GM21529 (cell line): ENCODE results near the gene BCR.
"Not testable (repeated sequence)": the region's sequence is repeated elsewhere in the genome, so short reads cannot be mapped to it uniquely, and the experiment has no call there.

Source experiments
- ATAC-seq: cut with Tn5 transposase; IDR thresholded peaks from one replicate; pipeline ENCODE4 v1.9.1; 2021; ENCODE audit not compliant: unreplicated experiment

BCR gene

DNA sequence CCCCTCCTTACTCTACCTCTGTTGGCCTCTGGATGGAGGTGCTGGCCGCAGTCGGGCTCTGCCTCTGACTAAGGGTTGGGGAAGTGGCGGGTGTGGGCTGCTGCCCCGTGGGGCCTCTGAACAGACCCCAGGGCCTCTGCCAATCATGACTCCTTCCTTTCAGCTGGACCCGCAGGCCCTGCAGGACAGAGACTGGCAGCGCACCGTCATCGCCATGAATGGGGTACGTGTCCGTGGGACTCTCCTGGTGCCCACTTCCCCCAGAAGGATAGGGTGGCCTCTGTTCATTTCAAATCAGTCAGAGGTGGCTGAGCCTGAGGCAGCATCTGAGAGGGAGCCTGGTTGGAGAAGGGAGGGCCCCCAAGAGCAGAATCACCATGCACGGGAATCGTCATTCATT is 129.0 kb downstream of the BCR start:
- not testable (repeated sequence) for ATAC-seq

DNA sequence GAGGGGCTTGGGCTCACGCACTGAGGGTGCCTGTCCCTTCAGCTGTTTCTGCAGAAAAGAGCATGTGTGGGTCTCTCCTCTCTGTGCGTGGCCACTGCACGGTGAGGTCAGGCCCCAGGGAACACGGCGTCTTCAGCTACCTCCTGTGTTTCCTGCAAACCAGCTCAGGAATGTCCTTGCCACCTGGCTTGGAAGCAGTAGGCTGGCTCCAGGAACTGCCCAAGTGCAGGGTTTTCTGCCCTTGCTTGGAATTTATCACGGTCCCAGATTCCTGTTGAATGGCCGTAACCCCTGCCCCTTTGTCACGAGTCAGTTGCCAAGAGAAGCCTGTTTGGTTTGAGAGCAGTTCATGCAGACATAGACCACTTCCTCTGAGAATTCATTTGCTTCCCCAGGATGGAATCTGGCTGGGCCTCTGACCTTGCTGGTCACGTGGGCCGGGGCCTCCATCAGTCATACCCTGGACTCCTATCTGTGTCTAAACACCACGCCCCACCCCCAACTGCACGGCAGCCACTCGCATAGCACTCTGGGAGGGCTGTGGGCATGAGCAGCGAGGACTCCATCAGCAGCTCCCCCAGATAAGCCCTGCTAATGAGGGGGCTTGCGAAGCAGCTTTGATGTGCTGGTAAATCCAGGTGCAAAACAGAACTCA is 130.3 kb downstream of the BCR start:
- not testable (repeated sequence) for ATAC-seq

GRCh38 chr22:23311635-23312420 is 131.5 kb downstream of the BCR start:
- not testable (repeated sequence) for ATAC-seq

GRCh38 chr22:23313791-23314567 is 133.7 kb downstream of the BCR start:
- no peak for ATAC-seq

DNA sequence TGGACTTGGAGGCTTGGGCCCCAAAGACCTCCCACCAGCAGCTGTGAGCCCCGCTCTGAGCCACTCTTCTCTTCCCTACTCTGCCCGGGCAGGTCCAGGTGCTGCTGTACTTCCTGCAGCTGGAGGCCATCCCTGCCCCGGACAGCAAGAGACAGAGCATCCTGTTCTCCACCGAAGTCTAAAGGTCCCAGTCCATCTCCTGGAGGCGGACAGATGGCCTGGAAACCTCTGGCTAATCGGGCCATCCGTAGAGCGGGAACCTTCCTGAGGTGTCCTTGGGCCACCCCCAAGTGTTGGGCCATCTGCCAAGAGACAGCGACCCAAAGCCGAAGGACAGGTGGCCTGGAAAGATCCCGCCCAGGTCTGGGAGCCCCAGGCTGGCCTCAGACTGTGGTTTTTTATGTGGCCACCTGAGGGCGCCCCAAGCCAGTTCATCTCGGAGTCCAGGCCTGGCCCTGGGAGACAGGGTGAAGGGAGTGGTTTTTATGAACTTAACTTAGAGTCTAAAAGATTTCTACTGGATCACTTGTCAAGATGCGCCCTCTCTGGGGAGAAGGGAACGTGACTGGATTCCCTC is 135.1 kb downstream of the BCR start:
- no peak for ATAC-seq

GRCh38 chr22:23316596-23316995 is 136.3 kb downstream of the BCR start:
- not testable (repeated sequence) for ATAC-seq

- ATAC-seq = not testable (repeated sequence)
Measured at GRCh38 chr22:23318316-23318715, 138.0 kb downstream of the BCR start.

DNA sequence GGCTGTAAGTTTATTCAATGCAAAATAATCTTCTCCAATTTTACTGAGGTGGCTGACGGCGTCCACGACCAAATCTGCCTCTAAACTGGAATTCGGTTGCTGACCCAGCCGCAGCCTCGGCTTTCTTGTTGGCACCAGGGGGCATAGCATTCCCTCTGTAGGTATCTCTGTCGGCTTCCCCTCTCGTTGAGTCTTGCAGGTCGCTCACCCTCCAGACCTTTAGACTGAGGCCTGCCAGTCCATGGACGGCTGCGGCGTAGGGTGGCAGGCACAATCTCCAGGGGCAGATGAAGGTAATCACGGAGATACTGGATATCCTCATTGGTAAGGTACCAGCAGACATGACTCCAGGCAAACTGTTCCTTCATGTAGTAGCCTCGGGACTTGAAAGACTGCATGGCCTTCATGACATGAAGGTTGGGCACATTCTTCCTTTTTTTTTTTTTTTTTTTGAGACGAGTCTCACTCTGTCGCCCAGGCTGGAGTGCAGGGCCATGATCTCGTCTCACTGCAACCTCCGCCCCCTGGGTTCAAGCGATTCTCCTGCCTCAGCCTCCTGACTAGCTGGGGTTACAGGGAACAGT is 142.3 kb downstream of the BCR start:
- not testable (repeated sequence) for ATAC-seq

- not testable (repeated sequence) for ATAC-seq
Measured at GRCh38 chr22:23323960-23324688, 143.8 kb downstream of the BCR start.

DNA sequence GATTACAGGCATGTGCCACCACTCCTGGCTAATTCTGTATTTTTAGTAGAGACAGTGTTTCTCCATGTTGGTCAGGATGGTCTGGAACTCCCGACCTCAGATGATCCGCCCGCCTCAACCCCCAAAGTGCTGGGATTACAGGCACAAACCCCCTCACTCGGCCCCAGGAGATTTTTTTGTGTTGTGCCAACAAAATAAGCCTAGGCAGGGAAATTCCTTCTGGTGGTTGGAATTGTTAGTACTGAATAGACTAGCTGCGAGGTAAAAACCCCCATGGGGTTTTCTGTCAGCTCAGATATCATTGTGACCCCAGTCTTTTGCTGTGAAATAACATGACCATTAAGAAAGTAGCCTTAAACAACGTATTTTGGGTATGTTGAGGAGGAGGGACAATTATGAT is 144.9 kb downstream of the BCR start:
- no peak for ATAC-seq

DNA sequence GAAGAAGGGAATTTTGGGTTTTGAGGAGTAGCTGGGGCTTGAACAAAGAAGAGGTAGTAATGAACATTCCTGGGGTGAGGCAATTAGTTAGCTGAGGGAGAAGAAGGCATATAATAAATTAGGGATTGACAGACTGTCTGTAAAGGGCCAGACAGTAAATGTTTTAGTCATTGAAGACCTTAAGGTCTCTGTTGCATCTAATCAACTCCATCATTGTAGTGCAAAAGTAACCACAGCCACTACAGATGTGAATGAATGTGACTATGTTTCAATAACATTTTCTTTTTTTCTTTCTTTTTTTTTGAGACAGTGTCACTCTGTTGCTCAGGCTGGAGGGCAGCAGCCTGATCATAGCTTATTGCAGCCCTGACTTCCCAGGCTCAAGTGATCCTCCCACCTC is 153.5 kb downstream of the BCR start:
- not testable (repeated sequence) for ATAC-seq

DNA sequence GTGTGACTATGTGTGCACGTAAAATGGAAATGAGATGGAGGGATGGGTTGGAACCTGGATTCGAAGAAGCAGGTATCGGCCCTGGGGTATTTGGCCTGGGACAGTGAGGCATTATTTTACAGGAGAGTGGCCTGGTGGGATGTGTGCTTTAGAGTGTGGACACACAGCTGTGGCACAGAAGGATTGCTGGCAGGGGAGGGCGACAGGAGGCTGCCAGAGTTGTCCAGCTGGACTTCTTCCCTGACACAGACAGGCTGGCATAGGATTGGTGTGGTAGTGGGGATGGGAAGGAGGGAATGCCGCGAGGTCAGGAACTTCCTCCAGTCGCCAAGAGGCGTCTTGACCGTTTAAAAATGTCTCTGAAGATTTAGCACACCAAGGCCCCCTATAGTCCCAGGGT is 157.4 kb downstream of the BCR start:
- ATAC-seq = not testable (repeated sequence)

DNA sequence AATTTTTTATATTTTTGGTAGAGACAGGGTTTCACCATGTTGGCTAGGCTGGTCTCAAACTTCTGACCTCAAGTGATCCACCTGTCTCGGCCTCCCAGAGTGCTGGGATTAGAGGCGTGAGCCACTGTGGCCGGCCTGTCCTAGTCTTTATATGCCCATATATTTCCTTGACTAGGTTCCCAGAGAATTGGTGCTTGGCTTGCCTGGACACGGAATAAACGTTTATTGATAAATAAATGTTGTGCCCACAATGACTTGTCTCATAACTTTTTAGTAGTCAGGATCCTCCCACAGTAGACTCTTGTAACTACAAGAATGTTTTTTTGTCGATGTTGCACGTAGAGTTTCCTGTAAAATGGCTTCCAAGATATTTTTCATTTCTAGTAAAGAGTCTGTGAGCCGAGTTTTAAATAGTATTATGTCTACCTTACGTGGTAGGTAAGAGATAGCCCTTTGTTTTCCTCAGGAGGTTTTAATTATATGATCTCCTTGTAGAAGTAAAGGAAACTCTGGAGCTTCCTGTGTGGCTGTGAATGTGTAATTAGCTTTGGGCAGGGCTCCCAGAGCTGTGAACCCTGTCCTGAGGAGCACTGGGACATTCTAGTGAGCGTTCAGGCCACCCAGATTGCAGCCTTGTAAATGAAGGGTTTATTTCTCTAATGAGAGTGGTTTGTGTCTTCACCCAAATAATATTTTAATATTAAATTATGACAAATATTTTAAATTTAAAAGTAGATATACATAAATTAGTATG is 161.8 kb downstream of the BCR start:
- not testable (repeated sequence) for ATAC-seq

DNA sequence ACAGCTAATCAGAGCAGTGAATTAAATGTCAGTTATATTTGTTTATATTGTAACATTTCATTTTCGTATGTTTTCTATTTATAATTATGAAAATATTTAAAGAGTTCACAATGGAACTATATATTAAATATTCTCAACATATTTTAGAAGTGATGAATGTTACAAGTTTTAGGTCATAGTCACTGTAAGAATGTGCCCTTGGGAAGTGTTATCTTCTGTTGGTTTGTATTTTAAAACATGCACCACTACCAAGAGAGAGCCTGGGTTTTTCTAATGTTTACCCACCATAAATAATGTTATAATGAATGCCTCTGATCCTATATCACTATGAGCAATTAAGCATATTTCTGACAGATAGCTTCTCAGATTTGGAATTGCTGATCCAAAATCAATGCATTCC is 171.0 kb downstream of the BCR start:
- ATAC-seq = no peak

- ATAC-seq = no peak
Measured at GRCh38 chr22:23353004-23353403, 172.7 kb downstream of the BCR start.

- ATAC-seq = no peak
Measured at GRCh38 chr22:23353696-23354095, 173.4 kb downstream of the BCR start.

DNA sequence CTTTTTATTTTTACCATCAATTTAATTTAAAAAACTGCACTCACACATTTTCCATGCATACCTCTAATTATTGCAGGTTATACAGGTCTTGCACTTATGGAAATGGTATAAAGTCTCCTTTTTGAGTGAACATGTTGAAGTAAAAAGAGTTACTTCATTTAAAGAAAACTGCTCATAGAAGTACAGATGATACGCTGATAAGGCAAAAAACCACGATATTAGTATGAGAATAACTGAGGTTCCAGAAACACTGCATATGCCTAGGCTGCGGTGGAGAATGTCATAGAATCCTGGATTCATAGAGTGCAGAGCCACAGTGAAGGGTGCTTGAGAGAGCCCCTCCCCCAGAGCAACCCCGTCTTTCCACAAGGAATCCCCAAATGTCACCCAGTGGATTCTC is 175.8 kb downstream of the BCR start:
- ATAC-seq = no peak

DNA sequence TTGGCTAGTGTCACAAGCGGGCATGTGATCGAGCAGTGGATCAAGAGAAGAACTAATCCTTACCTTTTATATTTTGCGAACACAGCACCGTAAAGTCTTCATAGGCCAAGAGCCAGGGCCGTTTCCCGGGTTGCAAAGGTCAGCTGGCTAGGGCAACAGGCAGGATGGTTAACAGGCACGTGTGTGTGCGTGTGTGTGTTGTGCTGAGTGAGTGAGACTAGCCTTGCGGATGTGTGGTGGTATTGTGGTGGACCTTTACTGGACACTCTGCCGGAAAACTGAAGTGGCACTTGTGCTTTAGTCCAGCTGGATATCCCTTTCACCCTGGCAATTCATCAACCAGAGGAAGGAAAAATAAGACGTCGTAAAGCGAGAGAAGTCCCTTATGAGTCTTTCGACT is 176.7 kb downstream of the BCR start:
- no peak for ATAC-seq

DNA sequence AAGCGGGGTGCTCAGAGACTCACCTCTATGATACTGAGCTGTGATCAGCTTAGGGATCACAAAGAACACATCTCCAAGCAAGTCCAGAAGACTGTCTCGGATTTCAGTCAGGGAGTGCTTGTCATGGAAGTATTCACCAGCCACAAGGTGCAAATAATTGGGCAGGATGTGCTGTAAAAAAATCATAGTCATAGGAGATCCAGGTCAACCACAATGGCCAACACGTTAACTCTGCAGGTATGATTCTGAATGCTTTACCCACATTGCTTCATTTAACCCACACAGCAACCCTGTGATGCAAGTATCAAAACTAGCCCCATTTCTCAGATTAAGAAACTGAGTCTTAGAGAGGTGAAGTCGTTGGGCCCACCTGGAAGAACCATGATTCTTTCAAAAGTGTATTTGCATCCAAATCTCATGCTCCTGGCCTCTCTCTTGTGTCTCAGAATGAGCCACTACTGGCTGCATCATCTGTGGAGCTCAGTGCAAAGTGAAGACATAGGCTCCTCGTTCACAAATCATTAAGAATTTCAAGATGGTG is 179.3 kb downstream of the BCR start:
- ATAC-seq = no peak
